ENCODE results near the gene RAPGEF3. TPM values are rescaled to one million over a fixed set of nuclear protein-coding genes. Genes with fewer than 3 reads are reported as not detected.

RAPGEF3 gene
- total RNA-seq, 1 donor from 2014 or later, result 0.58 TPM

GRCh38 chr12:47774663-47775062, 16.0 kb upstream of the RAPGEF3 start:
- H3K4me3 Mint-ChIP-seq, result peak overlapping the region; percentile 93
- TF ChIP-seq EZH2phosphoT487 (IDR thresholded peaks at IDR 0.05) (no peak), EZH2 (IDR thresholded peaks at IDR 0.05) (no peak), CTCF (IDR thresholded peaks at IDR 0.05) (no peak)
- no peak overlapping the region for H3K27ac Mint-ChIP-seq
- H4K20me1 ChIP-seq (ENCODE audit: low read depth), result peaks cover 7% of the 10 kb centered on the region
- H3F3A ChIP-seq (ENCODE audit: low read depth), result peaks cover 21% of the 10 kb centered on the region
- peaks cover 12% of the 10 kb centered on the region for H3K27me3 Mint-ChIP-seq (ENCODE audit: insufficient read depth, low read depth)
- H3K4me3 ChIP-seq, result no peak overlapping the region
- H3K4me1 ChIP-seq, result peaks cover 20% of the 10 kb centered on the region
- H3K27me3 ChIP-seq, result peaks cover 24% of the 10 kb centered on the region
- H3K79me2 ChIP-seq (ENCODE audit: low read depth), result no peaks in the 10 kb centered on the region
- H3K4me1 Mint-ChIP-seq, result peaks cover 37% of the 10 kb centered on the region
- no peaks in the 10 kb centered on the region for H3K9me3 Mint-ChIP-seq
- H3K9me3 ChIP-seq (ENCODE audit: low read depth), result no peaks in the 10 kb centered on the region
- DNase-seq (ENCODE audit: low spot score), result no peak
- no peak overlapping the region for H3K4me2 ChIP-seq
- no peak overlapping the region for H3K27ac ChIP-seq
- H3K36me3 ChIP-seq, result no peaks in the 10 kb centered on the region
- H3K36me3 Mint-ChIP-seq, result no peaks in the 10 kb centered on the region
- H2AFZ ChIP-seq (replicated peaks), result no peak overlapping the region
- H3K9ac ChIP-seq, result no peak overlapping the region

- TF ChIP-seq EZH2 (IDR thresholded peaks at IDR 0.05), result no peak
- TF ChIP-seq EZH2phosphoT487 (IDR thresholded peaks at IDR 0.05), result no peak
- no peak for TF ChIP-seq CTCF (IDR thresholded peaks at IDR 0.05)
- Mint-ChIP-seq H3K9me3 (no peaks in the 10 kb centered on the region), H3K4me1 (peaks cover 33% of the 10 kb centered on the region), H3K36me3 (no peaks in the 10 kb centered on the region), H3K27me3 (ENCODE audit: insufficient read depth, low read depth) (peaks cover 12% of the 10 kb centered on the region), H3K4me3 (peak overlapping the region; percentile 93), H3K27ac (no peak overlapping the region)
- Histone ChIP-seq H3K9me3 (ENCODE audit: low read depth) (no peaks in the 10 kb centered on the region), H2AFZ (replicated peaks) (peak overlapping the region; percentile 100), H3K4me3 (peak overlapping the region; percentile 100), H3K27me3 (peaks cover 23% of the 10 kb centered on the region), H3K4me2 (peak overlapping the region; percentile 93), H3K36me3 (no peaks in the 10 kb centered on the region), H3K9ac (peak overlapping the region; percentile 69), H3K79me2 (ENCODE audit: low read depth) (no peaks in the 10 kb centered on the region), H3K27ac (no peak overlapping the region), H3K4me1 (peaks cover 16% of the 10 kb centered on the region), H3F3A (ENCODE audit: low read depth) (peaks cover 25% of the 10 kb centered on the region), H4K20me1 (ENCODE audit: low read depth) (peaks cover 4% of the 10 kb centered on the region)
- no peak for DNase-seq (ENCODE audit: low spot score)
Measured at GRCh38 chr12:47773858-47774580, 15.3 kb upstream of the RAPGEF3 start.

GRCh38 chr12:47773062-47773857, 14.6 kb upstream of the RAPGEF3 start, which contains the start of gene SLC48A1:
SLC48A1 (plus strand) TSS chr12:47773238; CDS start chr12:47773305, 67 bp downstream.
- H3K4me3 ChIP-seq, result peak within 1 kb of the TSS; percentile 100
- H3K4me1 ChIP-seq, result peaks cover 8% of the 10 kb centered on the region
- no peaks in the 10 kb centered on the region for H3K9me3 ChIP-seq (ENCODE audit: low read depth)
- H3K9ac ChIP-seq, result peak within 1 kb of the TSS; percentile 69
- peak; percentile 93 for DNase-seq (ENCODE audit: low spot score)
- no peaks in the 10 kb centered on the region for H4K20me1 ChIP-seq (ENCODE audit: low read depth)
- peaks cover 29% of the 10 kb centered on the region for H3K4me1 Mint-ChIP-seq
- H3K36me3 Mint-ChIP-seq, result no peaks in the 10 kb centered on the region
- peak within 1 kb of the TSS; percentile 100 for H2AFZ ChIP-seq (replicated peaks)
- no peaks in the 10 kb centered on the region for H3K36me3 ChIP-seq
- TF ChIP-seq EZH2phosphoT487 (IDR thresholded peaks at IDR 0.05) (no peak), CTCF (IDR thresholded peaks at IDR 0.05) (peak; percentile 32)
- H3K27me3 Mint-ChIP-seq (ENCODE audit: insufficient read depth, low read depth), result peaks cover 12% of the 10 kb centered on the region
- no peak within 1 kb of the TSS for H3K27ac ChIP-seq
- peak within 1 kb of the TSS; percentile 93 for H3K4me3 Mint-ChIP-seq
- H3F3A ChIP-seq (ENCODE audit: low read depth), result peaks cover 27% of the 10 kb centered on the region
- H3K27ac Mint-ChIP-seq, result peak within 1 kb of the TSS; percentile 76
- peaks cover 23% of the 10 kb centered on the region for H3K27me3 ChIP-seq
- H3K4me2 ChIP-seq, result peak within 1 kb of the TSS; percentile 93
- H3K79me2 ChIP-seq (ENCODE audit: low read depth), result no peaks in the 10 kb centered on the region
- H3K9me3 Mint-ChIP-seq, result no peaks in the 10 kb centered on the region
